Measurements from ENCODE around the gene KRT82. TPM values are rescaled to one million over a fixed set of nuclear protein-coding genes. Genes with fewer than 3 reads are reported as not detected.

The KRT82 gene
- total and polyA plus RNA-seq, 11 donors = not detected

DNA sequence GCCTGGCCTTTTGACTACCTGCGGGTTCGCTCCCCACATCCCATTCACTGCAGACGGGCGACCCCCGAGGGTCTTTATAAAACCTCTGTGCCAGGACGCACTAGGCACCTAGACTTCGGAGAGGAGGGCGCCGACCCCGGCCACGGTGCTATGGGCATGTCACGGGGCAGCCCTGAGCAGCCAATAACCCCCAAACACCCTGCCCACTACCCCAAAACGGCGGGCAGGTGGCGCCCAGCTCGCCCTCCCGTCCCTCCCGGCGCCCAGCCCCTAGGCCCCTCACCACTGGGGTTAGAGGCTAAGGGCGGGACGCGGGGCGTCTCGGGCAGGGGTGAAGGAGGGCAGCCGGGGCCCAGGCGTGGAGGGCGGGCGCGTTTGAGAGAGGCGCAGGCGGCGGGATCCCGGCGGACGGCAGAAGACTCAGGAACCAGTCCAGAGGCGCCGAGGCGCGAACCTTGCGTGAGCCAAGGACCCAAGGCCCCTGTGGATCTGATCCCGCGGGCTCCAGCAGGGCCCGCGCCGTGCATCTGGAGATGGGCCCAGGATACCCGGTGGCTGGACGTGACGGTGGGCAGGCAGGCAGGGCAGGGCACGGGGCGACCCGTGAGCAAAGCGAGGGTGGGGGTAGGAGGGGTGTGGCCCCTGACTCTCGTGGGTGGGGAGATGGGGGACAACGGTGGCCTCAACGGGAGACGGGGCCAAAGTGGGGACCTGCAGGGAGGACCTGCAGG is 49.9 kb downstream of the KRT82 start:
- ATAC-seq (no peak), DNase-seq (no peak)
- intact Hi-C loops (cut with DNase I) = no loop called here
- H3K27me3 ChIP-seq = peaks cover 0 to 47% (median 2%) of the 10 kb centered on the region in 9 donors
- H3K27ac ChIP-seq = no peak overlapping the region
- peaks cover 0 to 7% (median 0%) of the 10 kb centered on the region in 12 donors for H3K4me1 ChIP-seq
- no peak for TF ChIP-seq POLR2A (IDR thresholded peaks at IDR 0.05)
- TF ChIP-seq CTCF (IDR thresholded peaks at IDR 0.05) = no peak
- 89 to 94% (median 92%) methylated on average over 56 of the region's 56 CpGs for WGBS, 4 donors
- H3K4me3 ChIP-seq = no peak overlapping the region
- no peaks in the 10 kb centered on the region for H3K9me3 ChIP-seq
- H3K36me3 ChIP-seq = no peaks in the 10 kb centered on the region

DNA sequence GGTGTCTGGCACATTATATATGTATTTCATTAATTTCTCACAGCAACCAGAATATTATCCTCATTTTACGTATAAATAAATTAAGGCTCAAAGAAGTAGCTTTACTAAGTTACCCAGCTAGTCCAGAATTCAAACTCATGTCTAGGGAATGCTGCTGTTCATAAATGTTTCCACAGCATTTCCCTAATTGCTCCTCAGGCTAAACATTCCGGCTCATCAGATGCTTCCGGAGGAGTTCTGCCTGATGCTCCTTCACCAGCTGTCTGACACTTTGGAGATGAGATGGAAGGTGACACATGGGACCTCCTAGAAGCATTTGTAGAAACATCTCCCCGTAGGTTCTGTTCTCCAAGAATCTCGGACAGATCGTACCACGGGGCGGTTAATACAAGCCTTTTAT is 51.0 kb downstream of the KRT82 start:
- Histone ChIP-seq H3K4me3 (no peak overlapping the region), H3K27me3 (peaks cover 0 to 47% (median 2%) of the 10 kb centered on the region in 9 donors), H3K9me3 (no peaks in the 10 kb centered on the region), H3K36me3 (no peaks in the 10 kb centered on the region), H3K4me1 (peaks cover 0 to 8% (median 0%) of the 10 kb centered on the region in 12 donors), H3K27ac (no peak overlapping the region)
- DNase-seq (no peak), ATAC-seq (no peak)
- TF ChIP-seq POLR2A (IDR thresholded peaks at IDR 0.05) = no peak
- TF ChIP-seq CTCF (IDR thresholded peaks at IDR 0.05) = no peak
- 92 to 94% (median 93%) methylated on average over 8 of the region's 8 CpGs for WGBS, 4 donors
- intact Hi-C loops (cut with DNase I) = no loop called here

- 16 to 29% (median 23%) methylated on average over 5 of the region's 5 CpGs for WGBS, 4 donors
- Histone ChIP-seq H3K27ac (no peak overlapping the region), H3K4me1 (peaks cover 0 to 8% (median 0%) of the 10 kb centered on the region in 12 donors), H3K4me3 (no peak overlapping the region), H3K27me3 (peaks cover 0 to 43% (median 2%) of the 10 kb centered on the region in 9 donors), H3K36me3 (no peaks in the 10 kb centered on the region), H3K9me3 (no peaks in the 10 kb centered on the region)
- no peak for ATAC-seq
- TF ChIP-seq CTCF (IDR thresholded peaks at IDR 0.05) (no peak), POLR2A (IDR thresholded peaks at IDR 0.05) (no peak)
- DNase-seq = no peak
- intact Hi-C loops (cut with DNase I) = no loop called here
These were observed 51.9 kb downstream of the KRT82 start for GRCh38 chr12:52354200-52354599.

GRCh38 chr12:52353766-52354165 is 52.4 kb downstream of the KRT82 start:
- no peak overlapping the region for H3K27ac ChIP-seq
- no peaks in the 10 kb centered on the region for H3K9me3 ChIP-seq
- no peaks in the 10 kb centered on the region for H3K36me3 ChIP-seq
- peaks cover 0 to 8% (median 0%) of the 10 kb centered on the region in 12 donors for H3K4me1 ChIP-seq
- TF ChIP-seq POLR2A (IDR thresholded peaks at IDR 0.05) = no peak
- TF ChIP-seq CTCF (IDR thresholded peaks at IDR 0.05) = no peak
- no peak overlapping the region for H3K4me3 ChIP-seq
- WGBS, 4 donors = 66 to 91% (median 69%) methylated on average over 3 of the region's 3 CpGs
- no peak for ATAC-seq
- peaks cover 0 to 42% (median 2%) of the 10 kb centered on the region in 9 donors for H3K27me3 ChIP-seq
- intact Hi-C loops (cut with DNase I) = no loop called here
- no peak for DNase-seq
